HG03565 (cell line): ENCODE measurements around the gene VWA3A.

ENCODE experiments used
- ATAC-seq: cut with Tn5 transposase; IDR thresholded peaks from one replicate; pipeline ENCODE4 v1.9.1; 2021; ENCODE audit warnings: mild to moderate bottlenecking, moderate library complexity; ENCODE audit not compliant: unreplicated experiment

The VWA3A gene

GRCh38 chr16:22198547-22199293, 106.4 kb downstream of the VWA3A start:
- no peak for ATAC-seq

DNA sequence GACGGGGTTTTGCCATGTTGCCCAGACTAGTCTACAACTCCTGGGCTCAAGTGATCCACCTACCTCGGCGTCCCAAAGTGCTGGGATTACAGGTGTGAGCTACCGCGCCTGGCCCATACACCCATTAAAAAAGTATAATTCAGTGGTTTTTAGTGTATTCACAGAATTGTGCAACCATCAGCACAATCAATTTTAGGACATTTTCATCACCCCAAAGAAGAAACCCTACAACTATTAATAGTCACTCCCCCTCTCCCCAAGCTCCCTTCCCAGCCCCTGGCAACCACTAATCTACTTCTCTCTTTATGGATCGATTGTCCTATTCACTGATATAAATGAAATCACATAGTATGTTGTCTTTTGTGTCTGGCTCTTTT, 109.9 kb downstream of the VWA3A start:
- no peak for ATAC-seq

- no peak for ATAC-seq
Observed at GRCh38 chr16:22203091-22203490, 110.8 kb downstream of the VWA3A start.

DNA sequence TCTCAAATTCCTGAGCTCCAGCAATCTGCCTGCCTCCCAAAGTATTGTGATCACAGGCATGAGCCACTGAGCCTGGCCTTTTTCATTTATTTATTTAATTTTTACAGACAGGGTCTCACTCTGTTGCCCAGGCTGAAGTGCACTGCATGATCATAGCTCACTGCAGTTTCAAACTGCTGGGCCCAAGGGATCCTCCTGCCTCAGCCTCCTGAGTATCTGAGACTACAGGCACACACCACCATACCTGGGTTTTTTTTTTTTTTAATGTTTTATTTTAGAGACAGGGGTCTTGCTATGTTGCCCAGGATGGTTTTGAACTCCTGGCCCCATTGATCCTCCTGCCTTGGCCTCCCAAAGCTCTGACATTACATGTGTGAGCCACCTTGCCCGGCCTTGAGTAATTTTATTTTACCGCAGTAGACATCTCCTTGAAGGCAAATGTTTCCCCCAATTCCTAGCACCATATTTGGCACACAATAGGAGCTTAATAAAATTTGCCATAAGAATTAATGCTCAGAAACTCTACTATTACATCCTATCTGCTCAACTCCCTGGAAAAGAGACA, 111.8 kb downstream of the VWA3A start:
- no peak for ATAC-seq

GRCh38 chr16:22205577-22206012, 113.3 kb downstream of the VWA3A start:
- ATAC-seq: no peak

DNA sequence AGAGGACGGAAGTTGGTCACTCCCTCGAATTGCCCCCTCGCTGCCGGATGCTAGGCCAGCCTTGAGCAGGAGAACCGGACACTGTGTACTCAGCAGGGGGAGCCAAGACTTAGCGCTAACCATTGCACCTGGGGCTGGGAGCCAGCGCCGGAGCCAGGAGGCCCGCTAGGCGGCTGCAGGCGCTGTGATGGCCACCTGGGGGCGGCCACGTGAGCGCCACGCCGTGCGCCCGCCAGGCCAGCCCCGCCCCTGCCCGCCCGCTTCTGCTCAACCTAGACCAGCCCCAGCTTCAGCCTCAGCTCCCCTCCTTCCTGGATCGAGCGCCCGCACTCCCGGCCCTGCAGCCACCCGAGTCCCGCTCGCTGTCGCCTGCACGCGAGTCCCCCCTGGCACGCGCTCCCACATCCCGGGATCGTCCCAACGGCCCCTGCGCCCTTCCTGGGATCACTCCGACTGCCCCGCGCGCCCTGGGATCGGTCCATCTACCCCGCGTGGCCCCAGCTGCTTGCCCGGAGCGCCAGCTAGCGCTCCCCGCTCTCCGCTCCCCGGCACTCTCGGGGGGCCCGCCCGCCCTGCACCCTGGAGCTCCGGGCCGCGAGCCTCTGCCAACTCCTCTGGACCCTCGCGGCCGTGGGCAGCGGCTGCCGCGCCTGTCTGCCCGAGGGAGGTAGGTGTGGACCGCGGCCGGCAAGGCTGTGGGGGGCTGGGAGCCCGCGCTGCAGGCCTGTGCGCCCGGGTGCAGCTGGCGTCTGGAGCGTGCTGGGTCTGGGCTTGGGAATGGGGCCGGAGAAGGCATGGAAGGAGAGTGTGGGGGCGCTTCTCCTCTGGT, 113.9 kb downstream of the VWA3A start, which contains the start of gene EEF2K:
Gene EEF2K, plus strand, starts transcription at position 266 of the 829 bp plus-strand sequence. CDS start 19,452 bp downstream, outside the sequence.
- peak; percentile 69 for ATAC-seq
